Neural crest cell (in vitro differentiated cells): ENCODE measurements around the gene HERC6. TPM values are rescaled to one million over a fixed set of nuclear protein-coding genes. Genes with fewer than 3 reads are reported as not detected.

Experiments
- DNase-seq: peaks from one replicate; pipeline ENCODE4 v3.0.0; 2021; ENCODE audit warnings: low read depth, mixed read lengths, low spot score
- H3K27ac Mint-ChIP-seq: one replicate; pipeline ENCODE4 v1.8.0; 2021; ENCODE audit warnings: mild to moderate bottlenecking, mixed read lengths; ENCODE audit not compliant: unreplicated experiment
- H3K27me3 Mint-ChIP-seq: 2 replicates; pipeline ENCODE4 v1.8.0; 2021; ENCODE audit warnings: low read depth, mild to moderate bottlenecking, mixed read lengths
- H3K36me3 Mint-ChIP-seq: 2 replicates; pipeline ENCODE4 v1.8.0; 2021; ENCODE audit warnings: low read depth, mild to moderate bottlenecking, mixed read lengths
- H3K4me1 Mint-ChIP-seq: 2 replicates; pipeline ENCODE4 v1.8.0; 2021; ENCODE audit warnings: mixed read lengths
- H3K4me3 Mint-ChIP-seq: one replicate; pipeline ENCODE4 v1.8.0; 2021; ENCODE audit warnings: mild to moderate bottlenecking, mixed read lengths
- H3K9me3 Mint-ChIP-seq: 2 replicates; pipeline ENCODE4 v1.8.0; 2021; ENCODE audit warnings: mixed read lengths
- CTCF ChIP-seq: fragments of 200-600 bp; sonication (generic); conservative IDR thresholded peaks from 2 replicates; pipeline ENCODE4 v1.5.0; 2021; ENCODE audit warnings: antibody characterized with exemption, mild to moderate bottlenecking
- total RNA-seq: library from RNA; stranded (reverse); gene quantifications from 2 replicates; pipeline ENCODE4 v1.2.1, GENCODE V29; 2021

HERC6 gene
- total RNA-seq, 1 donor from 2014 or later, result 0.93 TPM

GRCh38 chr4:88350786-88351185 lies 27.9 kb upstream of the HERC6 start:
- no peak for DNase-seq
- no peak for TF ChIP-seq CTCF
- H3K27me3 Mint-ChIP-seq, result no peaks in the 10 kb centered on the region
- no peaks in the 10 kb centered on the region for H3K4me1 Mint-ChIP-seq
- peaks cover 5% of the 10 kb centered on the region for H3K36me3 Mint-ChIP-seq
- no peak overlapping the region for H3K4me3 Mint-ChIP-seq
- no peak overlapping the region for H3K27ac Mint-ChIP-seq
- peaks cover 7% of the 10 kb centered on the region for H3K9me3 Mint-ChIP-seq

DNA sequence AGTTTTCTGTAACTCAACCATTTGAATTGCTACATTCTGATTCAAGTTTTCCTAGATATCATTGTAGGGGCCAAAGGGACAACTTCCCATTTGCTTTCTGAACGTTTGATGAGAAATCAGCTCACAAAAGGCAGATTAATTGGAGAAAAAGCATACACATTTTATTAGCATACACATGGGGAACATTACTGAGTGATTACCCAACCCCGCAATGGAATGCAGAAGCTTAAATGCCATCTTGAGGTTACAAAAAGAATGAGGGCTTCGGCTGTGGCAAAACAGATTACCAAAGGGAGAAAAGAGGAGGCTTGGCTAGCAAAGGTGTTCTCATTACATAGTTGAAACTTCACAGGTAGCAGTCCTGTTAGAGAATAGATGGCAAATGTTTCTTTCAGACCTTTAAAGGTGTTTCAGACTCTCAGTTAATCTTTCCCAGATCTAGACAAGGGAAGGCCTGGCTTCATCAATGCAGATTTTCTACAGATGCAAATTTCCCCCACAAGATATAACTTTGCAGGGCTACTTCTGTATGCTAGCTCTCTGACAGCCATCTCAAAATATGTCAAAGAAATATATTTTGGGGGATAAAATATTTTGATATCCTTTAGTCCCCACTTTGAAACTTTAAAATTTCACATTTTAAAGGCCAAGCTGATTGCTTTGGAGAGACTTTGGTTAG lies 26.5 kb upstream of the HERC6 start:
- Mint-ChIP-seq H3K27ac (no peak overlapping the region), H3K4me3 (no peak overlapping the region), H3K9me3 (peaks cover 7% of the 10 kb centered on the region), H3K36me3 (peaks cover 5% of the 10 kb centered on the region), H3K4me1 (no peaks in the 10 kb centered on the region), H3K27me3 (no peaks in the 10 kb centered on the region)
- DNase-seq, result no peak
- TF ChIP-seq CTCF, result no peak

GRCh38 chr4:88353324-88353723 lies 25.3 kb upstream of the HERC6 start:
- Mint-ChIP-seq H3K4me3 (no peak overlapping the region), H3K9me3 (peaks cover 7% of the 10 kb centered on the region)

GRCh38 chr4:88356771-88357170 lies 21.9 kb upstream of the HERC6 start:
- Mint-ChIP-seq H3K27ac (no peak overlapping the region), H3K27me3 (no peaks in the 10 kb centered on the region), H3K36me3 (peaks cover 7% of the 10 kb centered on the region), H3K4me3 (no peak overlapping the region), H3K9me3 (peaks cover 11% of the 10 kb centered on the region), H3K4me1 (no peaks in the 10 kb centered on the region)
- DNase-seq, result no peak
- no peak for TF ChIP-seq CTCF

More at GRCh38 chr4:88353324-88353723, 25.3 kb upstream of the HERC6 start:
- Mint-ChIP-seq H3K27me3 (no peaks in the 10 kb centered on the region), H3K36me3 (peaks cover 5% of the 10 kb centered on the region), H3K27ac (no peak overlapping the region), H3K4me1 (no peaks in the 10 kb centered on the region)
- no peak for TF ChIP-seq CTCF
- no peak for DNase-seq

GRCh38 chr4:88357262-88357661 lies 21.4 kb upstream of the HERC6 start:
- H3K36me3 Mint-ChIP-seq, result peaks cover 3% of the 10 kb centered on the region
- H3K27me3 Mint-ChIP-seq, result no peaks in the 10 kb centered on the region
- no peak for DNase-seq
- no peak overlapping the region for H3K4me3 Mint-ChIP-seq
- TF ChIP-seq CTCF, result no peak
- H3K4me1 Mint-ChIP-seq, result no peaks in the 10 kb centered on the region
- peaks cover 11% of the 10 kb centered on the region for H3K9me3 Mint-ChIP-seq
- H3K27ac Mint-ChIP-seq, result no peak overlapping the region
